Natural killer cell (primary cell): ENCODE results near the gene CHRNG. TPM values are rescaled to one million over a fixed set of nuclear protein-coding genes. Genes with fewer than 3 reads are reported as not detected.

Experiments used
- ATAC-seq, 3 donors: fragments of 150-1000 bp in 2 of 3; fragments of 200-7000 bp in 1 of 3; cut with Tn5 transposase; 1 replicate in 1 of 3; 2 replicates in 2 of 3; pipeline ENCODE4 v1.10.0; 2021; ENCODE audit warnings: mild to moderate bottlenecking in 2 of 3, moderate library complexity in 2 of 3
- DNase-seq, 2 donors: peaks; one replicate each; pipeline versions ENCODE4 v3.0.0 to v3.0.0-alpha.2; 2013 to 2021; ENCODE audit warnings: mixed read lengths in 1 of 2
- H3K27ac ChIP-seq: one replicate; pipeline ENCODE4 v1.5.1; 2013; ENCODE audit warnings: mild to moderate bottlenecking, low read length
- H3K27me3 ChIP-seq: one replicate; pipeline ENCODE4 v1.6.1; 2013; ENCODE audit warnings: low read length; ENCODE audit not compliant: control insufficient read depth, insufficient read depth
- H3K36me3 ChIP-seq: one replicate; pipeline ENCODE4 v1.6.1; 2013; ENCODE audit warnings: low read length; ENCODE audit not compliant: control insufficient read depth, insufficient read depth
- H3K4me1 ChIP-seq: one replicate; pipeline ENCODE4 v1.6.1; 2013; ENCODE audit warnings: low read length; ENCODE audit not compliant: control insufficient read depth, insufficient read depth
- H3K4me3 ChIP-seq: one replicate; pipeline ENCODE4 v1.5.1; 2013; ENCODE audit warnings: low read length
- H3K9me3 ChIP-seq: one replicate; pipeline ENCODE4 v1.6.1; 2013; ENCODE audit warnings: low read length; ENCODE audit not compliant: control insufficient read depth, insufficient read depth
- H3K27ac Mint-ChIP-seq, 2 donors: one replicate each; pipeline ENCODE4 v1.8.0; 2022; ENCODE audit warnings: mild to moderate bottlenecking in 2 of 2, mixed read lengths in 2 of 2, moderate library complexity in 1 of 2
- H3K27me3 Mint-ChIP-seq, 2 donors: one replicate each; pipeline ENCODE4 v1.8.0; 2022; ENCODE audit warnings: low read depth in 2 of 2, mixed read lengths in 2 of 2
- H3K36me3 Mint-ChIP-seq: one replicate; pipeline ENCODE4 v1.8.0; 2022; ENCODE audit warnings: mixed read lengths
- H3K4me1 Mint-ChIP-seq, 2 donors: one replicate each; pipeline ENCODE4 v1.8.0; 2022; ENCODE audit warnings: mixed read lengths in 2 of 2
- H3K4me3 Mint-ChIP-seq: one replicate; pipeline ENCODE4 v1.8.0; 2022; ENCODE audit warnings: mild to moderate bottlenecking, moderate library complexity, mixed read lengths
- H3K9me3 Mint-ChIP-seq, 2 donors: one replicate each; pipeline ENCODE4 v1.8.0; 2022; ENCODE audit warnings: mixed read lengths in 2 of 2
- CTCF ChIP-seq: fragments of 200-600 bp; IDR thresholded peaks from one replicate; pipeline ENCODE4 v1.8.0; 2022; ENCODE audit warnings: antibody characterized with exemption
- WGBS: methylation state at CpG from one replicate; pipeline ENCODE4 v1.1.7; 2013; ENCODE audit warnings: missing lambda C conversion rate; ENCODE audit not compliant: insufficient coverage; 5-methylcytosine and 5-hydroxymethylcytosine counted together
- intact Hi-C: fragments of 100-400 bp; cut with micrococcal nuclease; formaldehyde crosslinking; loops from one replicate; pipeline ENCODE4 v1.14.2; 2022
- total RNA-seq, 4 donors: library from RNA; stranded (reverse); fragments of 120-200 nt in 1 of 4; gene quantifications; one replicate each; pipeline versions ENCODE4 v1.2.3 to v1.2.4, GENCODE V29; 2013 to 2022

Gene CHRNG
- total RNA-seq, 3 donors from 2014 or later (not counting 1 experiment from before 2014, with no cell fraction given) = not detected

GRCh38 chr2:232574674-232575403 lies 35.3 kb downstream of the CHRNG start:
- ATAC-seq (no peak), DNase-seq (no peak)
- no peaks in the 10 kb centered on the region for H3K27me3 Mint-ChIP-seq
- intact Hi-C loops = no loop called here
- H3K4me3 ChIP-seq = no peak overlapping the region
- H3K4me1 ChIP-seq = no peaks in the 10 kb centered on the region
- H3K27me3 ChIP-seq = no peaks in the 10 kb centered on the region
- TF ChIP-seq CTCF = no peak
- over 99% methylated on average over 5 of the region's 5 CpGs for WGBS
- H3K27ac Mint-ChIP-seq = no peak overlapping the region
- H3K36me3 Mint-ChIP-seq = no peaks in the 10 kb centered on the region
- H3K36me3 ChIP-seq = peaks cover 48% of the 10 kb centered on the region
- no peaks in the 10 kb centered on the region for H3K9me3 Mint-ChIP-seq
- H3K27ac ChIP-seq = no peak overlapping the region
- peaks cover 0 to 5% of the 10 kb centered on the region in 2 donors for H3K4me1 Mint-ChIP-seq
- no peak overlapping the region for H3K4me3 Mint-ChIP-seq
- no peaks in the 10 kb centered on the region for H3K9me3 ChIP-seq

- intact Hi-C loops = no loop called here
- H3K36me3 ChIP-seq = peaks cover 44% of the 10 kb centered on the region
- 100% methylated on average over 1 of the region's 1 CpG for WGBS
Measured at GRCh38 chr2:232575404-232575746, 35.9 kb downstream of the CHRNG start.

GRCh38 chr2:232576995-232577394 lies 37.5 kb downstream of the CHRNG start:
- no peak overlapping the region for H3K27ac Mint-ChIP-seq
- ATAC-seq = no peak

More at GRCh38 chr2:232575404-232575746, 35.9 kb downstream of the CHRNG start:
- no peak for TF ChIP-seq CTCF
- no peaks in the 10 kb centered on the region for H3K36me3 Mint-ChIP-seq
- no peak for ATAC-seq
- H3K27me3 Mint-ChIP-seq = no peaks in the 10 kb centered on the region
- no peak overlapping the region for H3K27ac ChIP-seq
- H3K4me3 Mint-ChIP-seq = no peak overlapping the region
- peaks cover 0 to 5% of the 10 kb centered on the region in 2 donors for H3K4me1 Mint-ChIP-seq
- H3K4me3 ChIP-seq = no peak overlapping the region
- no peaks in the 10 kb centered on the region for H3K9me3 Mint-ChIP-seq
- no peaks in the 10 kb centered on the region for H3K27me3 ChIP-seq
- no peaks in the 10 kb centered on the region for H3K9me3 ChIP-seq
- no peak overlapping the region for H3K27ac Mint-ChIP-seq
- H3K4me1 ChIP-seq = no peaks in the 10 kb centered on the region
- no peak for DNase-seq

More at GRCh38 chr2:232576995-232577394, 37.5 kb downstream of the CHRNG start:
- Mint-ChIP-seq H3K36me3 (peaks cover 9% of the 10 kb centered on the region), H3K9me3 (no peaks in the 10 kb centered on the region), H3K27me3 (no peaks in the 10 kb centered on the region), H3K4me1 (peaks cover 5 to 8% of the 10 kb centered on the region in 2 donors), H3K4me3 (no peak overlapping the region)
- WGBS = 98% methylated on average over 2 of the region's 2 CpGs
- Histone ChIP-seq H3K36me3 (peaks cover 46% of the 10 kb centered on the region), H3K4me3 (no peak overlapping the region), H3K4me1 (no peaks in the 10 kb centered on the region), H3K27ac (no peak overlapping the region), H3K27me3 (no peaks in the 10 kb centered on the region), H3K9me3 (no peaks in the 10 kb centered on the region)
- intact Hi-C loops = no loop called here
- DNase-seq = no peak
- TF ChIP-seq CTCF = no peak
